Tibial artery (tissue), 4 donors: ENCODE data around the gene HES3.

ENCODE experiments used
- DNase-seq, 2 donors: peaks; one replicate each; pipeline ENCODE4 v3.0.0-alpha.2; 2019
- H3K27ac ChIP-seq, 2 donors: fragments of 200-600 bp; sonication (generic) in 1 of 2; 1 replicate in 1 of 2; 2 replicates in 1 of 2; pipeline ENCODE4 v1.5.1; 2018 to 2019; ENCODE audit warnings: mild to moderate bottlenecking in 1 of 2
- H3K27me3 ChIP-seq, 2 donors: fragments of 200-600 bp; sonication (generic) in 1 of 2; one replicate each; pipeline versions ENCODE4 v1.5.1 to v1.6.0; 2016 to 2019
- H3K36me3 ChIP-seq, 3 donors: fragments of 200-600 bp; sonication (generic) in 2 of 3; one replicate each; pipeline ENCODE4 v1.5.1; 2016 to 2019; ENCODE audit warnings: mild to moderate bottlenecking in 2 of 3
- H3K4me1 ChIP-seq, 4 donors: fragments of 200-600 bp; sonication (generic) in 2 of 4; 1 replicate in 3 of 4; 2 replicates in 1 of 4; pipeline ENCODE4 v1.5.1; 2016 to 2019
- H3K4me3 ChIP-seq, 2 donors: fragments of 200-600 bp; sonication (generic) in 1 of 2; 1 replicate in 1 of 2; 2 replicates in 1 of 2; pipeline ENCODE4 v1.5.1; 2018 to 2019; ENCODE audit warnings: mild to moderate bottlenecking in 2 of 2
- H3K9me3 ChIP-seq, 3 donors: fragments of 200-600 bp; sonication (generic) in 1 of 3; one replicate each; pipeline ENCODE4 v1.5.1; 2016 to 2019
- CTCF ChIP-seq, 2 experiments: fragments of 200-600 bp in 1 of 2; fragments of 450-650 bp in 1 of 2; IDR thresholded peaks; one replicate each; pipeline ENCODE4 v1.5.1; 2017 to 2019; ENCODE audit warnings: antibody characterized with exemption in 2 of 2, mild to moderate bottlenecking in 1 of 2, moderate library complexity in 1 of 2
- intact Hi-C: fragments of 100-400 bp; cut with DNase I; formaldehyde crosslinking; loops from one replicate; pipeline ENCODE4 v1.15.0; 2023; ENCODE audit warnings: low total_unique reads

Gene HES3

GRCh38 chr1:6248161-6248776, 4.3 kb downstream of the HES3 start:
- no peak for TF ChIP-seq CTCF (IDR thresholded peaks at IDR 0.05)
- Histone ChIP-seq H3K4me3 (no peak overlapping the region), H3K4me1 (peaks cover 0 to 31% (median 9%) of the 10 kb centered on the region in 4 donors), H3K27ac (no peak overlapping the region), H3K27me3 (peaks cover 12 to 95% of the 10 kb centered on the region in 2 donors), H3K36me3 (no peaks in the 10 kb centered on the region), H3K9me3 (no peaks in the 10 kb centered on the region)
- intact Hi-C loops: loop anchor here (5.0 kb wide), 2 partner anchors 94 to 186 kb away; no protein-coding TSS in a partner anchor
- no peak for DNase-seq

GRCh38 chr1:6248932-6249738, 5.2 kb downstream of the HES3 start:
- Histone ChIP-seq H3K27ac (no peak overlapping the region), H3K9me3 (no peaks in the 10 kb centered on the region), H3K4me1 (peaks cover 0 to 31% (median 9%) of the 10 kb centered on the region in 4 donors), H3K27me3 (peaks cover 6 to 95% of the 10 kb centered on the region in 2 donors), H3K36me3 (peaks cover 0 to 2% (median 0%) of the 10 kb centered on the region in 3 donors), H3K4me3 (no peak overlapping the region)
- intact Hi-C loops: loop anchor here (5.0 kb wide), 2 partner anchors 93 to 187 kb away; no protein-coding TSS in a partner anchor
- TF ChIP-seq CTCF (IDR thresholded peaks at IDR 0.05): no peak
- no peak for DNase-seq

GRCh38 chr1:6249739-6250689, 6.0 kb downstream of the HES3 start:
- H3K27me3 ChIP-seq: peaks cover 6 to 88% of the 10 kb centered on the region in 2 donors
- TF ChIP-seq CTCF (IDR thresholded peaks at IDR 0.05): no peak
- no peak for DNase-seq
- no peak overlapping the region for H3K27ac ChIP-seq
- no peak overlapping the region for H3K4me3 ChIP-seq
- no peaks in the 10 kb centered on the region for H3K9me3 ChIP-seq
- intact Hi-C loops: loop anchor here (5.0 kb wide), 2 partner anchors 92 to 188 kb away; no protein-coding TSS in a partner anchor
- H3K4me1 ChIP-seq: peaks cover 0 to 28% (median 9%) of the 10 kb centered on the region in 4 donors
- H3K36me3 ChIP-seq: peaks cover 0 to 5% (median 0%) of the 10 kb centered on the region in 3 donors

- Histone ChIP-seq H3K27ac (no peak overlapping the region), H3K9me3 (no peaks in the 10 kb centered on the region), H3K27me3 (peaks cover 0 to 77% of the 10 kb centered on the region in 2 donors), H3K4me3 (no peak overlapping the region), H3K4me1 (peaks cover 0 to 15% (median 4%) of the 10 kb centered on the region in 4 donors), H3K36me3 (peaks cover 0 to 5% (median 0%) of the 10 kb centered on the region in 3 donors)
- TF ChIP-seq CTCF (IDR thresholded peaks at IDR 0.05): no peak
- DNase-seq: no peak
- intact Hi-C loops: no loop called here
Observed at GRCh38 chr1:6251233-6251632, 7.3 kb downstream of the HES3 start.
